ENCODE results near the gene GRIA1.

DNA sequence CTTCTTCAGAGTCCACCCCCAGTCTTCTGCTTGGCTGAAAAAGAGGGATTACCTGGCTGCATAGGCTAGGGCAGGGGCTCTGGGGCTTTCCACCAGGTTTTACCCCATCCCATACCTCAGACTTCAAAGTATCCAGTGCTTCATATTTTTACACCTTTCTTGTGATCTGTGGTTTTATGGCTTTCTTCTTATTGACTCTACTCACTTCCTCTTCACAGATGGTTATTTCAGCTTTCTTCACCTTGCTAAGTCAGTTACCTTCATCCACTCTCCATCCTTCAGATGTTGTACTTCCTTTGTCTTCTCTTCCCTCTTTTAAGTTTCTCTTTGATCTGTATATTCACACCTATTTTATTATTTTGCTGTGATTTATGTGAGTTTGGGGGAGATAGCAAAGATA, 104.3 kb downstream of the GRIA1 start:
- TF ChIP-seq NFYB (CRISPR knock-in tag; conservative IDR thresholded peaks at IDR 0.05; ENCODE audit: low read depth) = no peak
- TF ChIP-seq, protein P1, sequence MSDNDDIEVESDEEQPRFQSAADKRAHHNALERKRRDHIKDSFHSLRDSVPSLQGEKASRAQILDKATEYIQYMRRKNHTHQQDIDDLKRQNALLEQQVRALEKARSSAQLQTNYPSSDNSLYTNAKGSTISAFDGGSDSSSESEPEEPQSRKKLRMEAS (CRISPR knock-in tag; IDR thresholded peaks at IDR 0.05) = no peak
- TF ChIP-seq, protein P2, sequence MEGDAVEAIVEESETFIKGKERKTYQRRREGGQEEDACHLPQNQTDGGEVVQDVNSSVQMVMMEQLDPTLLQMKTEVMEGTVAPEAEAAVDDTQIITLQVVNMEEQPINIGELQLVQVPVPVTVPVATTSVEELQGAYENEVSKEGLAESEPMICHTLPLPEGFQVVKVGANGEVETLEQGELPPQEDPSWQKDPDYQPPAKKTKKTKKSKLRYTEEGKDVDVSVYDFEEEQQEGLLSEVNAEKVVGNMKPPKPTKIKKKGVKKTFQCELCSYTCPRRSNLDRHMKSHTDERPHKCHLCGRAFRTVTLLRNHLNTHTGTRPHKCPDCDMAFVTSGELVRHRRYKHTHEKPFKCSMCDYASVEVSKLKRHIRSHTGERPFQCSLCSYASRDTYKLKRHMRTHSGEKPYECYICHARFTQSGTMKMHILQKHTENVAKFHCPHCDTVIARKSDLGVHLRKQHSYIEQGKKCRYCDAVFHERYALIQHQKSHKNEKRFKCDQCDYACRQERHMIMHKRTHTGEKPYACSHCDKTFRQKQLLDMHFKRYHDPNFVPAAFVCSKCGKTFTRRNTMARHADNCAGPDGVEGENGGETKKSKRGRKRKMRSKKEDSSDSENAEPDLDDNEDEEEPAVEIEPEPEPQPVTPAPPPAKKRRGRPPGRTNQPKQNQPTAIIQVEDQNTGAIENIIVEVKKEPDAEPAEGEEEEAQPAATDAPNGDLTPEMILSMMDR (IDR thresholded peaks at IDR 0.05) = no peak

All from WTC11 (cell line).